Ishikawa (cell line): ENCODE results near the gene TMX4.

Experiments
- CREB1 ChIP-seq: IDR thresholded peaks from 2 replicates; pipeline ENCODE4 v1.6.1; 2012; ENCODE audit warnings: low read depth
- EGR1 ChIP-seq: IDR thresholded peaks from 2 replicates; pipeline ENCODE4 v1.6.1; 2012
- EP300 ChIP-seq: IDR thresholded peaks from 2 replicates; pipeline ENCODE4 v1.6.1; 2012; ENCODE audit warnings: borderline replicate concordance
- FOXM1 ChIP-seq: IDR thresholded peaks from 2 replicates; pipeline ENCODE4 v1.6.1; 2012; ENCODE audit warnings: low read depth, borderline replicate concordance
- MAX ChIP-seq: IDR thresholded peaks from 2 replicates; pipeline ENCODE4 v1.6.1; 2012
- NFIC ChIP-seq: IDR thresholded peaks from 2 replicates; pipeline ENCODE4 v1.6.1; 2012
- RAD21 ChIP-seq: IDR thresholded peaks from 2 replicates; pipeline ENCODE4 v1.6.1; 2012; ENCODE audit warnings: low read depth
- REST ChIP-seq: IDR thresholded peaks from 2 replicates; pipeline ENCODE4 v1.6.1; 2012; ENCODE audit warnings: low read depth, mild to moderate bottlenecking
- TAF1 ChIP-seq: IDR thresholded peaks from 2 replicates; pipeline ENCODE4 v1.6.1; 2012; ENCODE audit warnings: low read depth, mild to moderate bottlenecking
- TCF12 ChIP-seq: IDR thresholded peaks from 2 replicates; pipeline ENCODE4 v1.6.1; 2012; ENCODE audit warnings: low read depth
- TEAD4 ChIP-seq: IDR thresholded peaks from 2 replicates; pipeline ENCODE4 v1.6.1; 2012
- YY1 ChIP-seq: IDR thresholded peaks from 2 replicates; pipeline ENCODE4 v1.6.1; 2012; ENCODE audit warnings: low read depth
- ZBTB7A ChIP-seq: IDR thresholded peaks from 2 replicates; pipeline ENCODE4 v1.6.1; 2012; ENCODE audit warnings: low read depth
- TF ChIP-seq, protein P1 (sequence below): IDR thresholded peaks from 2 replicates; pipeline ENCODE4 v1.6.1; 2012

TMX4 gene, protein sequence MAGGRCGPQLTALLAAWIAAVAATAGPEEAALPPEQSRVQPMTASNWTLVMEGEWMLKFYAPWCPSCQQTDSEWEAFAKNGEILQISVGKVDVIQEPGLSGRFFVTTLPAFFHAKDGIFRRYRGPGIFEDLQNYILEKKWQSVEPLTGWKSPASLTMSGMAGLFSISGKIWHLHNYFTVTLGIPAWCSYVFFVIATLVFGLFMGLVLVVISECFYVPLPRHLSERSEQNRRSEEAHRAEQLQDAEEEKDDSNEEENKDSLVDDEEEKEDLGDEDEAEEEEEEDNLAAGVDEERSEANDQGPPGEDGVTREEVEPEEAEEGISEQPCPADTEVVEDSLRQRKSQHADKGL

GRCh38 chr20:8019246-8019997 is at the start of gene TMX4:
Gene TMX4, minus strand, starts transcription at chr20:8019761. Its CDS starts 148 bp downstream, at chr20:8019613.
- peak; percentile 62; the same call in 1 of the 2 replicates for TF ChIP-seq MAX
- peak; percentile 90 for TF ChIP-seq EGR1
- no peak for TF ChIP-seq TEAD4
- TF ChIP-seq RAD21: no peak
- TF ChIP-seq YY1: peak; percentile 79
- TF ChIP-seq, protein P1, sequence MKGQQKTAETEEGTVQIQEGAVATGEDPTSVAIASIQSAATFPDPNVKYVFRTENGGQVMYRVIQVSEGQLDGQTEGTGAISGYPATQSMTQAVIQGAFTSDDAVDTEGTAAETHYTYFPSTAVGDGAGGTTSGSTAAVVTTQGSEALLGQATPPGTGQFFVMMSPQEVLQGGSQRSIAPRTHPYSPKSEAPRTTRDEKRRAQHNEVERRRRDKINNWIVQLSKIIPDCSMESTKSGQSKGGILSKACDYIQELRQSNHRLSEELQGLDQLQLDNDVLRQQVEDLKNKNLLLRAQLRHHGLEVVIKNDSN: 0 out of 2 replicates have a peak, but pooled peaks have one; percentile 18
- no peak for TF ChIP-seq CREB1
- TF ChIP-seq TCF12: no peak; the same call in 1 of the 2 replicates
- 0 out of 2 replicates have a peak, but pooled peaks have one; percentile 20 for TF ChIP-seq EP300
- TF ChIP-seq NFIC: no peak
- TF ChIP-seq ZBTB7A: no peak; the same call in 1 of the 2 replicates
- TF ChIP-seq REST: 0 out of 2 replicates have a peak, but pooled peaks have one; percentile 8
- TF ChIP-seq FOXM1: no peak
- peak; percentile 52; the same call in 1 of the 2 replicates for TF ChIP-seq TAF1

DNA sequence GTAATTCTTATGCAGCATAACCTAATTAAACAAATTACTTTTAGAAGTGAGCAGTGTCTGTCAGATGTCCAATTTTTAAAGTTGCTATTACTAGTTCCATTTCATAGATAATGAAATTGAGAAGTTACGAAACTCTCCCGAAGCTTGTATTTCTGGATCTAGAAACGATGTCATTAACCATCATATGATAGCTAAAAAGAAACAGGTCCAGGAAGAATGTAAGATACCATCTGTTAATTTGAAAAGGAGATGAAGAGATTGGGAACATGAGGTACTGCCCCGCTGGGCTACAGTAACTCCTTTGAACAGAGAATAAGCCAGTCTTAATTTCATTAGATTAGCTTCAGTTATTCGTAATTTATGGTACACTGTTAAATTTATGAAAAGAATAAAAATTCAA is 47.5 kb upstream of the TMX4 start:
- TF ChIP-seq REST: no peak
- TF ChIP-seq NFIC: no peak
- no peak for TF ChIP-seq TEAD4
- no peak for TF ChIP-seq CREB1
- no peak for TF ChIP-seq TCF12
- TF ChIP-seq MAX: no peak
- TF ChIP-seq, protein P1: no peak
- no peak for TF ChIP-seq EP300
- no peak for TF ChIP-seq YY1
- TF ChIP-seq RAD21: no peak

DNA sequence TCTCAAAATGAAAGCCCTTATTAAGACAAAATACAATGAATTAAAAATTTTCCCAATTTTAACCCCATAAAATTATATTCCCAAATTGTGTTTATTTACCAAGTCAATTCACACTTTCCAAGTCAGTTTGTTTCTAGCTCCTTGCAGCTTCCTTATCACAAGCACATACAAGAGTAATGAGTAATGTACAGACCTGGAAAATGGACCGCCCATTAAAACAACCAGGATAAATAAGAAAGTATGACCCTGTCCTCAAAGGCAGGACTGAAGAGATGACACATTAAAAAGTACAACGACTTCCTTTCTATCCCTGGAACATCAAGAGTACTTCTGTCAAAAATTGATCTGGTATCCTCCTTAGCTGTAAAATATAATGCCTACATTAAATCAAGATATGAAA is 47.1 kb upstream of the TMX4 start:
- TF ChIP-seq, protein P1: no peak
- no peak for TF ChIP-seq EP300
- no peak for TF ChIP-seq MAX
- TF ChIP-seq RAD21: no peak
- TF ChIP-seq TEAD4: no peak
- no peak for TF ChIP-seq NFIC
- no peak for TF ChIP-seq REST
